SK-N-MC (cell line): ENCODE measurements around the gene ZBTB25.

Source experiments
- DNase-seq: peaks from one replicate; pipeline ENCODE4 v3.0.0-alpha.2; 2011; ENCODE audit warnings: low read depth, low spot score
- H3K27ac ChIP-seq: fragments of 200-600 bp; sonication (generic); 2 replicates; pipeline ENCODE4 v1.5.1; 2016; ENCODE audit warnings: mixed run types
- H3K36me3 ChIP-seq: fragments of 200-600 bp; sonication (generic); 2 replicates; pipeline ENCODE4 v1.6.1; 2017; ENCODE audit warnings: antibody characterized with exemption, low read length, mixed read lengths; ENCODE audit not compliant: insufficient read depth
- H3K4me3 ChIP-seq: fragments of 200-600 bp; sonication (generic); 2 replicates; pipeline ENCODE4 v1.5.1; 2016
- H3K9ac ChIP-seq: fragments of 200-600 bp; sonication (generic); 2 replicates; pipeline ENCODE4 v1.8.0; 2017; ENCODE audit warnings: mixed run types, mixed read lengths; ENCODE audit not compliant: insufficient read length
- H3K9me3 ChIP-seq: fragments of 200-600 bp; sonication (generic); 2 replicates; pipeline ENCODE4 v1.6.1; 2017; ENCODE audit warnings: low read depth, mild to moderate bottlenecking, antibody characterized with exemption, low read length, moderate library complexity, mixed read lengths
- EZH2 ChIP-seq: fragments of 200-600 bp; sonication (generic); IDR thresholded peaks from one replicate; pipeline ENCODE4 v1.6.1; 2017; ENCODE audit warnings: antibody characterized with exemption
- FOXP2 ChIP-seq: optimal IDR thresholded peaks from 2 replicates; pipeline ENCODE3; 2011; ENCODE audit warnings: mild to moderate bottlenecking, moderate library complexity; ENCODE audit not compliant: insufficient read depth; ENCODE audit errors: extremely low read length, control extremely low read depth
- POLR2AphosphoS5 ChIP-seq: IDR thresholded peaks from 2 replicates; pipeline ENCODE4 v1.6.1; 2012; ENCODE audit warnings: mild to moderate bottlenecking, low read depth, low read length, borderline replicate concordance

Gene ZBTB25

GRCh38 chr14:64468451-64468850 lies 35.2 kb downstream of the ZBTB25 start:
- TF ChIP-seq EZH2, result no peak
- TF ChIP-seq FOXP2, result no peak
- no peak for TF ChIP-seq POLR2AphosphoS5
- no peak for DNase-seq
- no peak overlapping the region for H3K4me3 ChIP-seq
- no peaks in the 10 kb centered on the region for H3K36me3 ChIP-seq
- H3K27ac ChIP-seq, result no peak overlapping the region
- no peak overlapping the region for H3K9ac ChIP-seq
- no peaks in the 10 kb centered on the region for H3K9me3 ChIP-seq

GRCh38 chr14:64467566-64467965 lies 36.1 kb downstream of the ZBTB25 start:
- H3K36me3 ChIP-seq, result no peaks in the 10 kb centered on the region
- H3K9me3 ChIP-seq, result no peaks in the 10 kb centered on the region
- H3K9ac ChIP-seq, result no peak overlapping the region
- H3K4me3 ChIP-seq, result no peak overlapping the region; the same call in 1 of the 2 replicates
- no peak for DNase-seq
- TF ChIP-seq POLR2AphosphoS5 (no peak), EZH2 (no peak), FOXP2 (no peak)
- H3K27ac ChIP-seq, result no peak overlapping the region

- H3K9ac ChIP-seq, result no peak overlapping the region
- no peak for DNase-seq
These were observed 36.5 kb downstream of the ZBTB25 start for GRCh38 chr14:64467101-64467500.

GRCh38 chr14:64465831-64466554 lies 37.6 kb downstream of the ZBTB25 start:
- TF ChIP-seq FOXP2, result no peak
- no peak for TF ChIP-seq POLR2AphosphoS5
- TF ChIP-seq EZH2, result no peak
- no peaks in the 10 kb centered on the region; the same call in 1 of the 2 replicates for H3K36me3 ChIP-seq
- peak overlapping the region; percentile 52; the same call in 1 of the 2 replicates for H3K27ac ChIP-seq
- no peaks in the 10 kb centered on the region for H3K9me3 ChIP-seq
- DNase-seq, result peak; percentile 86
- peak overlapping the region; percentile 91 for H3K4me3 ChIP-seq
- peak overlapping the region; percentile 72 for H3K9ac ChIP-seq

More at GRCh38 chr14:64467101-64467500, 36.5 kb downstream of the ZBTB25 start:
- TF ChIP-seq FOXP2, result no peak
- no peak for TF ChIP-seq EZH2
- TF ChIP-seq POLR2AphosphoS5, result no peak
- H3K36me3 ChIP-seq, result no peaks in the 10 kb centered on the region; the same call in 1 of the 2 replicates
- H3K4me3 ChIP-seq, result no peak overlapping the region; the same call in 1 of the 2 replicates
- H3K9me3 ChIP-seq, result no peaks in the 10 kb centered on the region
- H3K27ac ChIP-seq, result no peak overlapping the region

GRCh38 chr14:64465191-64465822 lies 38.3 kb downstream of the ZBTB25 start, which contains the start of gene AKAP5:
AKAP5 (plus strand) TSS chr14:64465499; CDS start chr14:64468395, 2,896 bp downstream.
- peak within 1 kb of the TSS; percentile 72 for H3K9ac ChIP-seq

GRCh38 chr14:64464651-64465050 lies 39.0 kb downstream of the ZBTB25 start:
- H3K36me3 ChIP-seq, result peaks cover 8% of the 10 kb centered on the region
- peak overlapping the region; percentile 91 for H3K4me3 ChIP-seq
- TF ChIP-seq POLR2AphosphoS5, result 0 out of 2 replicates have a peak, but pooled peaks have one; percentile 29
- TF ChIP-seq FOXP2, result no peak
- H3K9ac ChIP-seq, result peak overlapping the region; percentile 62
- H3K27ac ChIP-seq, result no peak overlapping the region
- DNase-seq, result no peak
- H3K9me3 ChIP-seq, result no peaks in the 10 kb centered on the region

More at GRCh38 chr14:64465191-64465822, 38.3 kb downstream of the ZBTB25 start, which contains the start of gene AKAP5:
- no peak for DNase-seq
- H3K36me3 ChIP-seq, result peaks cover 2% of the 10 kb centered on the region; the same call in 1 of the 2 replicates
- H3K9me3 ChIP-seq, result no peaks in the 10 kb centered on the region
- peak within 1 kb of the TSS; percentile 91 for H3K4me3 ChIP-seq
- H3K27ac ChIP-seq, result peak within 1 kb of the TSS; percentile 52; the same call in 1 of the 2 replicates
- TF ChIP-seq POLR2AphosphoS5 (no peak; the same call in 1 of the 2 replicates), FOXP2 (no peak), EZH2 (no peak)

GRCh38 chr14:64463873-64464272 lies 39.8 kb downstream of the ZBTB25 start:
- Histone ChIP-seq H3K27ac (no peak overlapping the region), H3K9ac (no peak overlapping the region), H3K4me3 (no peak overlapping the region), H3K36me3 (peaks cover 16% of the 10 kb centered on the region), H3K9me3 (no peaks in the 10 kb centered on the region)
- DNase-seq, result no peak
- no peak for TF ChIP-seq EZH2
- no peak for TF ChIP-seq POLR2AphosphoS5
- no peak for TF ChIP-seq FOXP2

GRCh38 chr14:64463195-64463594 lies 40.4 kb downstream of the ZBTB25 start:
- TF ChIP-seq EZH2 (no peak), FOXP2 (no peak), POLR2AphosphoS5 (no peak)
- DNase-seq, result no peak
- H3K9ac ChIP-seq, result no peak overlapping the region
- no peak overlapping the region for H3K27ac ChIP-seq
- peaks cover 22% of the 10 kb centered on the region for H3K36me3 ChIP-seq
- H3K9me3 ChIP-seq, result no peaks in the 10 kb centered on the region
- no peak overlapping the region for H3K4me3 ChIP-seq

- no peak overlapping the region for H3K9ac ChIP-seq
- DNase-seq, result no peak
- H3K4me3 ChIP-seq, result no peak overlapping the region
- peaks cover 38% of the 10 kb centered on the region for H3K36me3 ChIP-seq
- H3K27ac ChIP-seq, result no peak overlapping the region
- TF ChIP-seq POLR2AphosphoS5 (no peak), FOXP2 (no peak), EZH2 (no peak)
- H3K9me3 ChIP-seq, result no peaks in the 10 kb centered on the region
These were observed 42.4 kb downstream of the ZBTB25 start for GRCh38 chr14:64461221-64461620.
